HG03095 (cell line): ENCODE results near the gene MSMO1.
"Not testable (repeated sequence)": the region's sequence is repeated elsewhere in the genome, so short reads cannot be mapped to it uniquely, and the experiment has no call there.

Experiments
- ATAC-seq: cut with Tn5 transposase; IDR thresholded peaks from one replicate; pipeline ENCODE4 v1.9.1; 2021; ENCODE audit warnings: moderate library complexity; ENCODE audit not compliant: unreplicated experiment

MSMO1 gene

GRCh38 chr4:165327211-165328100, at the start of gene MSMO1:
Gene MSMO1, plus strand, starts transcription at chr4:165327669. Its CDS starts 5,702 bp downstream, at chr4:165333371.
- ATAC-seq = peak; percentile 96

- ATAC-seq = not testable (repeated sequence)
These were observed 47.9 kb upstream of the MSMO1 start for GRCh38 chr4:165279531-165279930.

GRCh38 chr4:165284697-165285096, 42.8 kb upstream of the MSMO1 start:
- not testable (repeated sequence) for ATAC-seq

- ATAC-seq = peak; percentile 83
These were observed 40.7 kb upstream of the MSMO1 start for GRCh38 chr4:165286619-165287340.

- ATAC-seq = peak; percentile 37
These were observed 39.2 kb upstream of the MSMO1 start for GRCh38 chr4:165288226-165288625.

- ATAC-seq = peak; percentile 6
These were observed 38.6 kb upstream of the MSMO1 start for GRCh38 chr4:165288639-165289422.

GRCh38 chr4:165289423-165289785, 38.1 kb upstream of the MSMO1 start:
- no peak for ATAC-seq

- no peak for ATAC-seq
These were observed 34.4 kb upstream of the MSMO1 start for GRCh38 chr4:165293061-165293460.

- ATAC-seq = no peak
These were observed 33.4 kb upstream of the MSMO1 start for GRCh38 chr4:165293927-165294649.

GRCh38 chr4:165294907-165295306, 32.6 kb upstream of the MSMO1 start:
- ATAC-seq = peak; percentile 91

- ATAC-seq = no peak
These were observed 29.8 kb upstream of the MSMO1 start for GRCh38 chr4:165297626-165298025.

- ATAC-seq = no peak
These were observed 27.9 kb upstream of the MSMO1 start for GRCh38 chr4:165299399-165300060.

GRCh38 chr4:165301833-165302232, 25.6 kb upstream of the MSMO1 start:
- peak; percentile 83 for ATAC-seq

- no peak for ATAC-seq
These were observed 24.8 kb upstream of the MSMO1 start for GRCh38 chr4:165302658-165303057.

- no peak for ATAC-seq
These were observed 19.3 kb upstream of the MSMO1 start for GRCh38 chr4:165308166-165308565.

GRCh38 chr4:165308606-165309005, 18.9 kb upstream of the MSMO1 start:
- no peak for ATAC-seq

GRCh38 chr4:165309456-165309855, 18.0 kb upstream of the MSMO1 start:
- no peak for ATAC-seq

GRCh38 chr4:165312506-165312905, 15.0 kb upstream of the MSMO1 start:
- ATAC-seq = no peak

GRCh38 chr4:165319030-165319429, 8.4 kb upstream of the MSMO1 start:
- ATAC-seq = no peak

GRCh38 chr4:165319509-165319908, 8.0 kb upstream of the MSMO1 start:
- no peak for ATAC-seq
